ENCODE measurements around the gene DRC7.

- peak; percentile 72; the same call in 1 of the 2 replicates for TF ChIP-seq GATA2 (IDR thresholded peaks at IDR 0.05; ENCODE audit: low read depth, low read length)
- no peak; the same call in 1 of the 2 replicates for TF ChIP-seq GATA3 (IDR thresholded peaks at IDR 0.05; ENCODE audit: low read depth, low read length)
Measured at GRCh38 chr16:57689762-57690558, 4.6 kb upstream of the DRC7 start.

Measured in SH-SY5Y (cell line).